Kidney (tissue), 14 donors: ENCODE data around the gene CADPS. TPM values are rescaled to one million over a fixed set of nuclear protein-coding genes. Genes with fewer than 3 reads are reported as not detected.

Experiments
- DNase-seq, 5 donors: peaks; one replicate each; pipeline ENCODE4 v3.0.0-alpha.2; 2013 to 2020
- FAIRE-seq: peaks from 2 replicates; lab custom pipeline; 2012; peaks lifted over from hg19 to GRCh38; lab: Jason Lieb, UNC
- H3K27ac ChIP-seq, 2 donors: one replicate each; pipeline ENCODE4 v1.7.0; 2013; ENCODE audit warnings: low read depth in 2 of 2, low read length in 2 of 2, inconsistent platforms in 1 of 2
- H3K27me3 ChIP-seq: one replicate; pipeline ENCODE4 v1.7.1; 2013; ENCODE audit warnings: low read length, inconsistent platforms; ENCODE audit not compliant: control insufficient read depth, insufficient read depth
- H3K36me3 ChIP-seq, 3 donors: one replicate each; pipeline versions ENCODE4 v1.7.0 to v1.7.1; 2013; ENCODE audit warnings: low read length in 3 of 3, control low read depth in 1 of 3, inconsistent platforms in 1 of 3; ENCODE audit not compliant: insufficient read depth in 3 of 3, control insufficient read depth in 2 of 3
- H3K4me1 ChIP-seq, 3 donors: one replicate each; pipeline versions ENCODE4 v1.7.0 to v1.7.1; 2013; ENCODE audit warnings: low read length in 3 of 3, inconsistent platforms in 1 of 3, low read depth in 1 of 3; ENCODE audit not compliant: control insufficient read depth in 2 of 3, insufficient read depth in 2 of 3
- H3K4me3 ChIP-seq, 3 donors: one replicate each; pipeline versions ENCODE4 v1.7.0 to v1.8.1; 2013; ENCODE audit warnings: low read length in 3 of 3, control low read depth in 1 of 3, inconsistent platforms in 1 of 3
- H3K9ac ChIP-seq, 3 donors: one replicate each; pipeline versions ENCODE4 v1.7.0 to v1.7.1; 2013; ENCODE audit warnings: low read length in 3 of 3, control low read depth in 1 of 3, inconsistent platforms in 1 of 3
- H3K9me3 ChIP-seq, 3 donors: one replicate each; pipeline versions ENCODE4 v1.7.0 to v1.7.1; 2013; ENCODE audit warnings: low read length in 3 of 3, control low read depth in 1 of 3, inconsistent platforms in 1 of 3; ENCODE audit not compliant: control insufficient read depth in 2 of 3, insufficient read depth in 1 of 3
- CTCF ChIP-seq: IDR thresholded peaks from 3 replicates; pipeline ENCODE4 v1.5.1; 2012; ENCODE audit warnings: mild to moderate bottlenecking, moderate library complexity, borderline replicate concordance; ENCODE audit not compliant: insufficient read depth; ENCODE audit errors: extremely low read depth
- intact Hi-C: fragments of 100-400 bp; cut with DNase I; formaldehyde crosslinking; loops from one replicate; pipeline ENCODE4 v1.11.1; 2022
- polyA plus RNA-seq: library from polyadenylated mRNA; stranded (reverse); fragments of 350-450 nt; fragmentation: Illumina TruSeq; extraction: RNeasy Lipid Tissue Mini Kit (QIAGEN cat#74804); gene quantifications from one replicate; pipeline ENCODE4 v1.2.3, GENCODE V29; 2014; ENCODE audit warnings: low read depth, low replicate concordance; ENCODE audit not compliant: insufficient read depth
- total RNA-seq: library from RNA; stranded (reverse); fragmentation: NEBNext Ultra II Directional; extraction: Animal tissue kit (Norgen Biotek cat#: 25700); gene quantifications from one replicate; pipeline ENCODE4 v1.2.1, GENCODE V29; 2021
- donor health status: control.
- donor health status: control.
- donor health status: control.
- donor health status: control.
- donor health status: control.
- donor health status: DM: yes; HTN: yes; CAD: no.
- donor health status: Normal renal cell carcinoma (clear cell type).

The CADPS gene
- total and polyA plus RNA-seq, 2 donors from 2014 or later, result 0.98 TPM; not detected in 1

- TF ChIP-seq CTCF, result no peak
- Histone ChIP-seq H3K36me3 (no peaks in the 10 kb centered on the region), H3K4me1 (no peaks in the 10 kb centered on the region), H3K27me3 (peaks cover 3% of the 10 kb centered on the region), H3K9ac (no peak overlapping the region), H3K27ac (no peak overlapping the region), H3K4me3 (no peak overlapping the region), H3K9me3 (no peaks in the 10 kb centered on the region)
- intact Hi-C loops, result no loop called here
- DNase-seq (no peak), FAIRE-seq (no peak)
These were observed 518.9 kb downstream of the CADPS start for GRCh38 chr3:62356356-62356755.

- Histone ChIP-seq H3K27me3 (peaks cover 3% of the 10 kb centered on the region), H3K27ac (no peak overlapping the region), H3K4me3 (no peak overlapping the region), H3K9me3 (no peaks in the 10 kb centered on the region), H3K9ac (no peak overlapping the region), H3K4me1 (no peaks in the 10 kb centered on the region), H3K36me3 (no peaks in the 10 kb centered on the region)
- no peak for FAIRE-seq
- TF ChIP-seq CTCF, result no peak
- intact Hi-C loops, result no loop called here
- DNase-seq, result no peak
These were observed 519.5 kb downstream of the CADPS start for GRCh38 chr3:62355703-62356102.
